GM04504 (cell line): ENCODE data around the gene GMEB2.
A peak's percentile ranks its signal among the peaks of the same experiment; 100 is the strongest.
"Not testable (repeated sequence)": the region's sequence is repeated elsewhere in the genome, so short reads cannot be mapped to it uniquely, and the experiment has no call there.

ENCODE experiments used
- DNase-seq: peaks from one replicate; pipeline ENCODE4 v3.0.0-alpha.2; 2012; ENCODE audit warnings: low read depth

GMEB2 gene

GRCh38 chr20:63657260-63657936 lies 30.5 kb upstream of the GMEB2 start:
- DNase-seq: no peak

- no peak for DNase-seq
Measured at GRCh38 chr20:63656451-63656850, 29.6 kb upstream of the GMEB2 start.

DNA sequence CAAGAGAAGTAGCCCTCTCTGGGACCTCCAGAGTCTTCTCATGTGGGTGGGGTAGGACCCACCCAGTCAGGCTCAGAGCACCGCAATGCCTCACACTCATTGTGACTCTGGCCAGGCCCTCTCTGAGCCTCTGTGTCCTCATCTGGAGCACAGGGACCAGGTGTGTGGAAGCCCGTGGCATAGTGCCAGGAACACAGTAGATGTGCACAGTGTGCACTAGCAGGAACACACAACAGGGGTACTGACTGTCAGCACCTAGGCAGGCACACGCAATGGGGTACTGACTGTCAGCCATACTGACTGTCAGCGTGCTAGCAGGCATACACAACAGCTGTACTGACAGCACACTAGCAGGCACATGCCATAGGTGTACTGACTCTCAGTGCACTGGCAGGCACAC lies 28.3 kb upstream of the GMEB2 start:
- DNase-seq: no peak

GRCh38 chr20:63653974-63654668 lies 27.2 kb upstream of the GMEB2 start:
- DNase-seq: no peak

DNA sequence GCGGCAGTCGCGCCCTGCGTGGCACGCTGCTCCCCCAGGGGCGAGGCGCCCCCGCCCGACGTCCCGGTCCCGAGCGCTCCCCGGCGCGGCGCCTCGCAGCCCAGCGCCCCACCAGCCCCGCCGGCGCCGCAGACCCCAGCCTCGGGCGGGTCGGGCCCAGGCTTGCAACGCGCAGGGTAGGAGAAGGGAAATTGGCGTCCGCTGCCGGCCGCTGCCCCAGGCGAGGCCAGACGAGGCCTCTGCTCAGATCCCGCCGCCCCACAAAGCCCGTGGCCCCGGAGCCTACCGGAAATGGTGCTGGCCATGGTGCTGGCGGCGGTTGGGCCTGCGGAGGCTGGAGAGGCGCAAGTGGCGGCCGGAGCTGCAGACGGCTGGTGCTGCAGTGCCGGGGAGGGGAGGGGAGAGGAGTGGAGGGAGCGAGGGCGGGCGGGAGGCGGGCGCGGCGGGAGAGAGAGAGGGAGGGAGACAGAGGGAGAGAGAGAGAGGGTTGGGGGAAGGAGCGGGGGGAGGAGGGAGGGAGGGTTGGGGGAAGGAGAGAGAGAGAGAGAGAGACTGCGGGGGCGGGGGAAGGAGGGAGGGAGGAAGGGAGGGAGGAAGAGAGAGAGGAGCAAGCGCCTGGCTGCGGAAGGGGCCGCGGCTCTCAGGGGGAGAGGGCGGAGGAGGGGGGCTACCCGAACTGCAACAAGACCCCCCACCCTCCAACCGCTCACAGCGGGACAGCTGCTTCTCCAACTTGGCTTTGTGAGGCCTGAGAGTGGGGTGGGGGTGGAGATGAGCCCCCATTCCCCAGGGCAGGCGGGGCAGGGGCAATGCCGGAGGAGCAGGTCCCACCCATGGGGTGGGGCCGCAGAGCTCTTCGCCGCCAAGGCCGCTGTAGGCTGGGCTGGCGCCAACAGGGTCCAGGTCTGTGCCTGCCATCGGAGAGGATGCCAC lies 26.4 kb upstream of the GMEB2 start, which contains the start of gene STMN3:
Gene STMN3 (minus strand): TSS at position 384 of the 933 bp plus-strand sequence. CDS start 79 bp downstream, at position 305.
- DNase-seq: peak; percentile 49

DNA sequence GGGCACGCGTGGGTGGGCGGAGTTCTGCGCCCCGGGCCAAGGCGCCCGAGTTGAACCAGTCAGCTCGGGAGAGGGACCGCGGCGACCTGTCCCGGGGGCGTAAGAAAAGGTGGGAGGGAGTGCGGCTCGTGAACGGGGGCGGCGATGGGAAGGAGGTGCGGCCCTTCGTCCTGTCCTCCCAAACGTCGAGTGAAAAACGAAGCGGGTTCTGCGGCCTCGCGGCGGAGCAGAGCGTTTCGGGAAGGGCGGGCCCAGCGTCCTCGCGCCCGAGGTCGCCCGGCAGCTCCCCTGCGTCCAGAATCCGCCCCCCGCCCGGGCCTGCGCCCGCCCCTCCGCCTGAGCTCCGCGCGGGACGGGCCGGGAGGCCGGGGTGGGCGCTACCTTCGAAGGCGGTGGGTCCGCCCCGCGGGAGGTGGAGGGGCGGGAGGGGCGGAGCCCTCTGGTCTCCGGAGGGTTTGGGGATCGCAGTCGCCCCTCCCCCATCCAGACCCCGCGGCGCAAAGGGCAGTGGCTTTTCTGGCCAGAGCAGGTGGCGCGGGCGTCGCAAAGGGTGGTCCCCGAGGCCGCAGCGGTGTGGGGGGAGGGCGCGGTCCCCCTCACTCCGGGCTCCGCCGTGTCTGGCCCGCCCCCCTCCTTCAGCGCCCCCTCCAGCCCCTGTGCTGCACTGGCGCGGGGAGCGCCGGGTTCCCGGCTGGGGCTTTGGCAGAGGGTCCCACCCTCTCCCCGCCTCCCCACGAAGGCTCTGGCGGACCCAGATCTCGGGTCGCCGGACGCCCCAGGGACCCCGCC lies 25.5 kb upstream of the GMEB2 start:
- DNase-seq: no peak

DNA sequence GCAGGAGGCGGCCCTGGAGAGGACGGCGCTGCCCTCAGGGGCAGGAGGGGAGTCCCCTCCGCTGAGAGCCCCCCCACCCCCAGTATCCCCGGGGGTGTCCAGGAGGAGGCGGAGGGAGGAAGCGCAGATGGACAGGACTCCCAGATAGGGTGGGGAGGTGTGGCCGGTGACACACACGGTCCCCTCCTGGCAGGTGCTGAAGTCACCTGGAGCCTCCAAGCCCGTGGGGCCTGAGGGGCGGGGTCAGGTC lies 25.0 kb upstream of the GMEB2 start:
- no peak for DNase-seq

DNA sequence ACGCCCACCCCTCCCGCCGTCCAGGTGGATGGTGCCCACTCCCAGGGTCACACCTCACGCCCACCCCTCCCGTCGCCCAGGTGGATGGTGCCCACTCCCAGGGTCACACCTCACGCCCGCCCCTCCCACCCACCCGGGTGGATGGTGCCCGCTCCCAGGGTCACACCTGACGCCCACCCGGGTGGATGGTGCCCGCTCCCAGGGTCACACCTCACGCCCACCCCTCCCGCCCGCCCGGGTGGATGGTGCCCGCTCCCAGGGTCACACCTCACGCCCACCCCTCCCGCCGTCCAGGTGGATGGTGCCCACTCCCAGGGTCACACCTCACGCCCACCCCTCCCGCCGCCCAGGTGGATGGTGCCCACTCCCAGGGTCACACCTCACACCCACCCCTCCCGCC lies 23.6 kb upstream of the GMEB2 start:
- not testable (repeated sequence) for DNase-seq

GRCh38 chr20:63648895-63649589 lies 22.1 kb upstream of the GMEB2 start:
- DNase-seq: no peak

DNA sequence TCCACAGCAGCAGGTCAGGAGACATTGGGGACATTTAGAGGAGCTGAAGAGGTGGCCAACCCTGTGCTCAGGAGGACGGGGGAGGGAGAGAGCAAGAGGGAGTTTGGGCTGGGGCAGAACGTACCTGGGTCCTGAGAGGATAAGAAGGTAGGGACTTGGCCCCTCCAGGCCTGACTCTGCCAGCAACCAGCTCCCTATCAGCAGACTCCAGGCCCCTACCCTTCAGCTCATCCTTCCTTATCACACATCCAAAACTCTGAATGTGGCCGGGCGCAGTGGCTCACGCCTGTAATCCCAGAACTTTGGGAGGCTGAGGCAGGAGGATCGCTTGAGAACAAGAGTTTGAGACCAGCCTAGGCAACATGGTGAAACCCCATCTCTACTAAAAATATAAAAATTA lies 21.3 kb upstream of the GMEB2 start:
- DNase-seq: no peak

DNA sequence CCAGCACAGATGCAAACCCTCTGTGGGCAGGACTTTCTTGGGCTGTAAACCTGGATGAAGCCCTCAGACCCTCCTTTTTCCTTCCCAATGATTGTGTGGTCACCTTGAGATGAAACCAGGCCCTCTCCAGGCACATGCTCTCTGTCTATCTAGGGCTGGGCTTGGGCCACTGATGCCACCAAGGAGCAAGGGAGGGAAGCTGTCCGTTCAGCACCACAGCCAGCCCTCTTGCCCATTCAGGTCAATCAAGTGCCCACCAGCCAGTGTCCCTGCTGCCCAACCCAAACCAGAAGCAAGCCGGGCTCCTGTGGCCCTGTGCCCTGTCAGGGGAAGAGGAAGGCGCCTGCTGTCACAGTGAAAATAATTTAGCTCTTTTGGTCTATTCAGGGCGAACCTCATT lies 18.3 kb upstream of the GMEB2 start:
- no peak for DNase-seq

- DNase-seq: no peak
Measured at GRCh38 chr20:63643946-63644345, 17.0 kb upstream of the GMEB2 start.

- DNase-seq: no peak
Measured at GRCh38 chr20:63643499-63643898, 16.6 kb upstream of the GMEB2 start.

DNA sequence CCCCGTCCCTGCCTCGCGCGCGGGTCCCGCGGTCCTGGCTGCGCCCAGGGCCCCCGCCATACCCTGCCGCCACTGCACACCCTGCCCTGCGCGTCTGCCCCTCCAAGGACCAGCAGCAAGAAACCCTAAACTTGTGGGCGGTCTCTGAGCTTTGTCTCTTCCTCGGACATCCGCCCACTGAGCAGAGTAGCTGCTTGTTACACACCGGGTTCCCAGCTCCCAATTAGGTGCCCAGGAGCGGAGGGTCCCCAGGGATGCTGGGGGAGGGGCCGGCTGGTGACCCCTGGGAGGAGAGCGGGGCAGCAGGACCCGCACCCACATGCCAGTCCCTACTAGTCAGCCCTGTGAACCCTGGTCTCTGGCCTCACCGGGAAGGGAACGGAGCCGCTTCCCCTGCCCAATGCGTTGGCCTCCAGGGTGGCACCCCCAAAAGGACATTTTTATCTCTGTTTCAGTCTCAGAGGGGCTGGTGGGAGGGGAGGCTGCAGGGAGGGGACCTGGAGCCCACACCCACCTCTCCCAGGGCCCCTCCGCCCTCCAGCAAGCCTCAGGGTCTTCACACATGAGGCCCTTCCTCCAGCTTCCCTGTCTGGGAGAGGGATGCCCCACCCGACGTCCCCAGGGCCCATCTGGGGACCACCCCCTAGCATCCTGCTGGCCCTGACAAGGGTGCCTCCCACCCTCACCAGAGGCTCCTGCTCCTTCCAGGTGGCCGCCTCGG lies 15.8 kb upstream of the GMEB2 start:
- DNase-seq: no peak

GRCh38 chr20:63641792-63642523 lies 15.1 kb upstream of the GMEB2 start:
- DNase-seq: peak; percentile 41

GRCh38 chr20:63641146-63641791 lies 14.4 kb upstream of the GMEB2 start:
- no peak for DNase-seq

DNA sequence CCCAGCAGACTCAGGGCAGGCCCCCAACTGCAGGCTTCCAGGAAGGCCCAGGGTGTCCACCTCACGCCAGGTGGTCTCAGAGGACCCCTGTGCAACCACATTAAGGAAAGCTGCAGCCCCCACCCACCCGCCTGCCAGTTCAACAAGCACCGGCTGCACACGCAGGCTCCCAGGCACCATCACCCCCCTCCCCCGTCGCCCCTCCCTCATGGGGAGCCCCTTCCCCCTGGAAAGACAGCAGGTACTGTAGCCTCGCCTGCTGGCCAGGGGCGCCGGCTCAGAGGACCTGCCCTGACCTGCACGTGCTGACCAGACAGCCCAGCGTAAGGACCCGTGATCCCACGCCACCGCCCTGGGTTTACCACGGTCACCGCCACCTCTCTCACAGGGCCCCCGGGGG lies 13.8 kb upstream of the GMEB2 start:
- DNase-seq: not testable (repeated sequence)

GRCh38 chr20:63640086-63640485 lies 13.2 kb upstream of the GMEB2 start:
- no peak for DNase-seq

DNA sequence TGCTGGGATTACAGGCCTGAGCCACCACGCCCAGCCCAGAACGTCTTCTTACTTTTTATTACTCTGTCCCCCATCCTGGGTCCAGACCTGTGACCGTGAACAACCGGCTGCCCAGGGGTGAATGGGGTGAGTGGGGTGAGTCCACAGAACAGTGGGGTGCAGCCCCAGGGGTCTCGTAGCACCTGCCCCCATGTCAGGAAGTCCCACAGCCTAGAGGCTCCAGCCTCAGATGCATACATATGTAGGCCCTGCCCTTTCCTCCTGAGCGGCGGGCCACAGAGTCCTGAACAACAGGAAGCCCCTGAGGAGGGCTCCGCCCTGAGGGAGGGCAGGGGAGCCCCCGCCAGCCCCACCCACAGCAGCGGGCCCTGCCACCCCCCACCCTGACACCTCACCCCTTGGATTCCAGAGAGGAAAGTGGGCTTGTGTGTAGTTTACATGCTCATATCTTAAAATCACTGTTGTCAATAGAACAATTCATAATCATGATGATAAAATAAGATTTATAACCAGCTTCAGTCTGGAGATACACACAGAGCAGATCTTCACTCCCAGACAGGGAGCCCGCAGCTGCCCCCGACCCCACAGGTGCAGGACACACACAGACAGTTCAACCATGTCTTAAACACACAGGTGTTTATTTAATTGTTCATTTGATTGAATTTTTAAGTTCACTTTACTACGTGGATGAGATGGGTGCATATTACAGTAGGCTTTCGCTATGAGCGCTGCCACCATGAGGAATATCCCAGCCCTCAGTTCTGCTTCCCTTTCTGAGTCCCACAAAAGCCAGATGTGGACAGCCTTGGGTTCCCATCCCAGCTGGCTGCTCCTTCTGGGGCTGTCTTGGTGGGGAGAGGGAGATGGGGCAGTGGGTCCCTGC lies 12.4 kb upstream of the GMEB2 start:
- no peak for DNase-seq
